ENCODE data around the gene DNAJC10.
"Not testable (repeated sequence)": the region's sequence is repeated elsewhere in the genome, so short reads cannot be mapped to it uniquely, and the experiment has no call there.

DNAJC10 gene

GRCh38 chr2:182719116-182719515 lies 3.1 kb downstream of the DNAJC10 start:
- not testable (repeated sequence) for DNase-seq (ENCODE audit: low spot score)

GRCh38 chr2:182724656-182725055 lies 8.6 kb downstream of the DNAJC10 start:
- no peak for DNase-seq (ENCODE audit: low spot score)

GRCh38 chr2:182726473-182726872 lies 10.4 kb downstream of the DNAJC10 start:
- no peak for DNase-seq (ENCODE audit: low spot score)

- no peak for DNase-seq (ENCODE audit: low spot score)
Observed at GRCh38 chr2:182728014-182728413, 12.0 kb downstream of the DNAJC10 start.

- no peak for DNase-seq (ENCODE audit: low spot score)
Observed at GRCh38 chr2:182729710-182730339, 13.8 kb downstream of the DNAJC10 start.

- no peak for DNase-seq (ENCODE audit: low spot score)
Observed at GRCh38 chr2:182730486-182730885, 14.4 kb downstream of the DNAJC10 start.

GRCh38 chr2:182732736-182733135 lies 16.7 kb downstream of the DNAJC10 start:
- DNase-seq (ENCODE audit: low spot score) = no peak

GRCh38 chr2:182733572-182733971 lies 17.5 kb downstream of the DNAJC10 start:
- DNase-seq (ENCODE audit: low spot score) = no peak

GRCh38 chr2:182736856-182737255 lies 20.8 kb downstream of the DNAJC10 start:
- DNase-seq (ENCODE audit: low spot score) = not testable (repeated sequence)

GRCh38 chr2:182740701-182741100 lies 24.6 kb downstream of the DNAJC10 start:
- DNase-seq (ENCODE audit: low spot score) = no peak

GRCh38 chr2:182741620-182742019 lies 25.6 kb downstream of the DNAJC10 start:
- DNase-seq (ENCODE audit: low spot score) = no peak

- no peak for DNase-seq (ENCODE audit: low spot score)
Observed at GRCh38 chr2:182744490-182744889, 28.4 kb downstream of the DNAJC10 start.

GRCh38 chr2:182745061-182745460 lies 29.0 kb downstream of the DNAJC10 start:
- no peak for DNase-seq (ENCODE audit: low spot score)

- DNase-seq (ENCODE audit: low spot score) = not testable (repeated sequence)
Observed at GRCh38 chr2:182745894-182746293, 29.8 kb downstream of the DNAJC10 start.

- no peak for DNase-seq (ENCODE audit: low spot score)
Observed at GRCh38 chr2:182754231-182754630, 38.2 kb downstream of the DNAJC10 start.

GRCh38 chr2:182758379-182758778 lies 42.3 kb downstream of the DNAJC10 start:
- DNase-seq (ENCODE audit: low spot score) = no peak

- no peak for DNase-seq (ENCODE audit: low spot score)
Observed at GRCh38 chr2:182761903-182762302, 45.8 kb downstream of the DNAJC10 start.

- peak; percentile 41 for DNase-seq (ENCODE audit: low spot score)
Observed at GRCh38 chr2:182763311-182763912, 47.4 kb downstream of the DNAJC10 start.

GRCh38 chr2:182766626-182767025 lies 50.6 kb downstream of the DNAJC10 start:
- DNase-seq (ENCODE audit: low spot score) = no peak

GRCh38 chr2:182767578-182767977 lies 51.5 kb downstream of the DNAJC10 start:
- peak; percentile 23 for DNase-seq (ENCODE audit: low spot score)

GRCh38 chr2:182768950-182769349 lies 52.9 kb downstream of the DNAJC10 start:
- DNase-seq (ENCODE audit: low spot score) = not testable (repeated sequence)

GRCh38 chr2:182779323-182779722 lies 63.3 kb downstream of the DNAJC10 start:
- no peak for DNase-seq (ENCODE audit: low spot score)

GRCh38 chr2:182781099-182781498 lies 65.0 kb downstream of the DNAJC10 start:
- not testable (repeated sequence) for DNase-seq (ENCODE audit: low spot score)

All from SK-N-DZ (cell line).